Measurements from ENCODE around the gene CISH.

The CISH gene

GRCh38 chr3:50611464-50612233 lies at the start of gene CISH:
Gene CISH (minus strand): TSS chr3:50611774. CDS start chr3:50611650, 124 bp downstream.
- peak; percentile 98 for DNase-seq (ENCODE audit: low read depth in 1 of 2, low spot score in 1 of 2)

DNA sequence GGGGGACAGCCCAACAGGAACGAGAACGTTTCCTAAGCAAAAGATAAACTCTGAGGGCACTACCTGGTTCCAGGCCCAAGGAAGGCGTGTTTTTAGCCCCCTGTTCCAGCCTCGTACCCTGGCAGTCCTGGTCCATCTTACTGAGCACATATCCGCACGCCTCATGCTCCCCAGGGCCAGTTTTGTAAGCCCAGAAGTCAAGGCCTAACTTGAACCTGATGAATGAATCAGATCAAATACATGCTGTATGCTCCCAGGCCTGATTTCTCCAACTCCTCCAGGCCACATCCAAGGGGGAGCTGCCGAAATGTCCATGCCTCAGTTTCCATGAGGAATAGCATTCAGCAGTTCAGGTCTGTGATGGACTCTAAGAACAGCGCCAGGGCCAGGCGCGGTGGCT lies 48.8 kb upstream of the CISH start:
- no peak for DNase-seq (ENCODE audit: low read depth in 1 of 2, low spot score in 1 of 2)

GRCh38 chr3:50658831-50659230 lies 47.3 kb upstream of the CISH start:
- no peak for DNase-seq (ENCODE audit: low read depth in 1 of 2, low spot score in 1 of 2)

DNA sequence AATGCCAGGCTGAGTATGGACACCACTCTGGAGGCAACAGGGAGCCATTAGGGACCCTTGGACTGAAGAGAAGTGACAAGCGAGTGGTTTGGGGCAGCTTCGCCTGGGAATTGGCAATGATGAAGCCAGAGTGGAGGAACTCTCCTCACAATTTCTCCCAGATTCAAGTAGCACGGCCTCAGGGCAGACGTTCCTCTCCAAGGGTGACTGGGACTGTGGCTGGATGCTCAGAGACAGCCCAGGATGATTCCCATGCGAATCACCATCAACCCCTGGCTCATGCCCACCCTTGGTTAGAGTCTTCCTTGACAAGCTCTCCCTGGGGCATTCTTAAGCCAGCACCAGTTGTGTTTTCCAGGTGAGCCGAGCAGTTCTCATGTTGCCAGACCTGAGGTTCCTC lies 46.8 kb upstream of the CISH start:
- DNase-seq (ENCODE audit: low read depth in 1 of 2, low spot score in 1 of 2): no peak

DNA sequence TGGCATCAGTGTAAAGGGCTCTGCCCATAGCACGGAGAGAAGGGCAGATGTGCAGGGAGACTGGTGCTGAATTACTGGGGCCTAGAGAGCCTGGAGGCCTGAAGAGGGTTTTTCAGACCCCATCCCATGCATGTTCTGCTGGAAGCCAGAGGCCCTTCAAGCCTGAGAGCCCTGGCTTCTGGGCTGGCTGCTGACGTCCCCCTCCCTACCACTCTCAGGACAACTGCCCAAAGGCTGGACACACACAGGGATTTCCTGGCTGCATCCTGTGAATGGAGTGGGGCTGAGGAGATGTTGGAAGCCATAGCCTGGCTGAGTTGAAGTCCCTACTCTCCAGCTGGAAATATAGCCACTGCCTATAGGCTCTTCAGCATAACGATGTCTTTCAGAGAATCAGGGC lies 46.2 kb upstream of the CISH start:
- DNase-seq (ENCODE audit: low read depth in 1 of 2, low spot score in 1 of 2): no peak

GRCh38 chr3:50657407-50657806 lies 45.8 kb upstream of the CISH start:
- DNase-seq (ENCODE audit: low read depth in 1 of 2, low spot score in 1 of 2): no peak

- DNase-seq (ENCODE audit: low read depth in 1 of 2, low spot score in 1 of 2): no peak
These were observed 45.0 kb upstream of the CISH start for GRCh38 chr3:50656417-50657195.

DNA sequence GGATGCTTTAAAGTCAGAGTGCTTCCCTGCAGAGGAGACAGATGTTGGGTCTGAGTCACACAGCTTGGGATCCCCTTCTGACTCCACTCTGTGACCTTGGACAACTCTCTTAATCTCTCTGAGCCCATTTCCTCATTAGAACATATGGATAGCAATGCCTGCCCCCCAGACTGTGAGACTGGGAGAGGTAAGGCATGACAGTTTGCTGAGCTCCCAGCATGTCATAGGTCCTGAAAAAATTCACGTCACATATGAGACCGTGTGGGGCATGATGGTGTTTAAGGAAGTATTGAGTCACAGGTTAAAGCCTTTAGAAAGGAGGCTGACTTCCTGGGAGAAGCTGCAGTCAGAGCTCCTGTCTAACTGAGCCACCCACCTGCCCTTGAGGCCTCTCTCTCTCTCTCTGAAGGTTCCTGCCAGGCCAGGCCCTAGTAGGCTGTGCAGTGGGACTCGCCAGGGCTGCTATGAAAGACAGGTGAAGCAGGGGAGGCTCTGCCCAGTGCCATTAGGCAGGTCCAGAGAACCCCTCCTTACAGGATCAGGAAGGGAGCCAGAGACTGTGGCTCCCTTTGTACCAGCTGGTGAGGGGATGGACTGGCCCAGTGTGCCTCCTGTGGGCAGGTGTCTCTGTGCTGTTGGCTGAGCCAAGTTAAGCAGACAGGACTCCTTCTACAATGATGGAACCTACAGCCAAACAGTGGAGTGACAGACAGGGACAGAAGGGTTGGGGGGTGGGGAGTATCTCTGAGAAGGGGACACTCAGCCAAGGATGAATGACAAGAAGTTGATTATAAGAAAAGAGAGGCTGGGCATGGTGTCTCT lies 43.6 kb upstream of the CISH start:
- no peak for DNase-seq (ENCODE audit: low read depth in 1 of 2, low spot score in 1 of 2)

DNA sequence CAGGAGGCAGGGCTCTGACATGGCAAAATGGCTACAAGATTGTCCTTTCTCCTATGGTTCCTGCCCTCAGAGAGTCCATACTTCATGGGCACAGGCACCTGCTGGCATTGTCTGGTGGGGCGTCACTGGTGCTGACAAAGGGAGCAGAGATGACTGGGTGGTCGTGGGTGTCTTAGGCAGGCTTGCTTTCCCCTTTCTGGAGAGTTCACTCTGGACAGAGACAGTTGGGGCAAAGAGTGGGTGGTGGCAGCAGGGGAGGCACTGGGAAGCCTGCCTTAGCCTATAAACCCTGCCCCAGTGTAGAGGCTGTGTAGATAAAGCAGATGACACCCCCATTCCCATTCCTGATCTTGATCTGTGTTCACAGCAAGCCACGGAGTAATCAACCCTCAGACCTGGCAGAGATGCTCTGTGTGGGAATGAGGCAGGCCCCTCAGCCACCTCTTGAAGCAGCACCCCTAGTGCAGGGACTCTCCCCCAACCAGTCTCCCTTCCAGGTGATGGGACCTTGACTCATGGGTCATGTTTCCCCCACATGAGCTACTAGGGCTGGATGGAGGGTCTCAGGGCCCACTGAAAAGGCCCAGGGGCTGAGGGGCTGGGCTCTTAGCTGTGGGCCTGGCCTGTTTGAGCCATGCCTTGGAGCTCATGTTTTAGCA lies 42.5 kb upstream of the CISH start:
- no peak for DNase-seq (ENCODE audit: low read depth in 1 of 2, low spot score in 1 of 2)

DNA sequence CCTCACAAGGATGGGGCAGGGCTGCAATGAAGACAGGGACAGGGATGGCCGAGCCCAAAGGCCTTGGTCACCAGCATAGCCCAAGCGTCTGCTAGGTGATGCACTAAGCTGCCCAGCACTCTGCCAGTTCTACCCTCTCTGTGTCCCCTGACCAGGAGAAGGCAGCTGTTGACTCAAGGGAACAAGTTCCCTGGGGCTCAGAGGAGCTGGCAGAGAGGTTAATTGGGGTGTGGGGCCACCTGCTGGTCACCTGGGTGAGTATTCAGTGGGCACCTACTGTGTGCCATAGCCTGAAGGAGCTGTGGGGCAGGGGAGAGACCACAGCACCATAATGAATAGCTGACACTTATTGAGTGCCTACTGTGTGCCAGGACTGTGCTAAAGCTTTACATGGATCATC lies 41.1 kb upstream of the CISH start:
- DNase-seq (ENCODE audit: low read depth in 1 of 2, low spot score in 1 of 2): peak; percentile 27 to 34

DNA sequence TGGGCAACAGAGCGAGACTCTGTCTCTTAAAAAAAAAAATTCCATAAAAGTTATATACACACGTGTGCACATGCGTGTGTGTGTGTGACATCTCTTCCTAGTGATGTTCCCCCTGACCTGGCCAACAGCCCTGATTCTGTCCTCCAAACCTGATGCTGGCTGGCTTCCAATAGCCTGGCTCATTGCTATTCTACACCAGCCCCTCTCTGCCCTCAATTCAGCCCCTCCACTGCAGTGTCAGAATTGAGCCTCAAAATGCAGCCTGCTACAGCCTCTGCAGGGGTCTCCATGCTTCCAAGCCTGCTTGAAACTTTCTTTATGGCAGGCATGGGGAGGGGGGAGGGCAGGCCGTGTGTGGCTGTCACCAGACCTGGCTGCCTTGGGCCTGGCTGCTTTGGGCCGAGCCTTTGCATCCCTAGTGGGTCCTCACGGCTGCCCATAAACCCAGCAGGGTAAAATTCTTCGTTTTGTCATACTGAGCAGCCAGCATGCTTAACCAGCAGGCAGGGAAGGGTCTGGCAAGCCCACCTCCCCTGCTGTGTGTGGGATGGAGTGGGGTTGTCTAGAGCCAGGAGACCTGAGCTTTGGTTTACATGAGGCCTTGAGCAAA lies 40.5 kb upstream of the CISH start:
- DNase-seq (ENCODE audit: low read depth in 1 of 2, low spot score in 1 of 2): no peak

- DNase-seq (ENCODE audit: low read depth in 1 of 2, low spot score in 1 of 2): no peak
These were observed 39.9 kb upstream of the CISH start for GRCh38 chr3:50651445-50651844.

- DNase-seq (ENCODE audit: low read depth in 1 of 2, low spot score in 1 of 2): no peak
These were observed 38.4 kb upstream of the CISH start for GRCh38 chr3:50650018-50650417.

- DNase-seq (ENCODE audit: low read depth in 1 of 2, low spot score in 1 of 2): no peak
These were observed 37.9 kb upstream of the CISH start for GRCh38 chr3:50649451-50649931.

GRCh38 chr3:50648944-50649343 lies 37.4 kb upstream of the CISH start:
- no peak for DNase-seq (ENCODE audit: low read depth in 1 of 2, low spot score in 1 of 2)

- DNase-seq (ENCODE audit: low read depth in 1 of 2, low spot score in 1 of 2): no peak
These were observed 36.7 kb upstream of the CISH start for GRCh38 chr3:50648313-50648712.

- no peak for DNase-seq (ENCODE audit: low read depth in 1 of 2, low spot score in 1 of 2)
These were observed 33.8 kb upstream of the CISH start for GRCh38 chr3:50645378-50645777.

DNA sequence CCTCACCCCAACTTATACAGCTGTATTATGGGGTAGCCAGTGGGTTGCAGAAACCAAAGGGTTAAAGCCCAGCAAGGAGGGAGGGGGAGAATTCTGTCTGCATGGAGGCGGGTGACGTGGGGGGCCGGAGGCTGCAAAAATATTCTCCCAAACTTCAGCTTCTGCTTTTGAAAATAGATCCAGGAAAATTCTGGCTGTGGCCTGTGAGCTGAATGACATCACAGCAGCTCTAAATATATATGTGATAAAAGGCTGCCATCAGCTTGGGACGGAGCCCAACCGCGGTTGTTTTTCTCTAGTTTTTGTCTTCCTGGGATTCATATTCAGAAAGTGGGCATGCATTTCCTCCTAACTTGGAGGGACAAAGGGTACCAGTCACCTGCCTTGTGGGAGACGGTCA lies 33.0 kb upstream of the CISH start:
- no peak for DNase-seq (ENCODE audit: low read depth in 1 of 2, low spot score in 1 of 2)

GRCh38 chr3:50642382-50642781 lies 30.8 kb upstream of the CISH start:
- DNase-seq (ENCODE audit: low read depth in 1 of 2, low spot score in 1 of 2): no peak

GRCh38 chr3:50639055-50639494 lies 27.5 kb upstream of the CISH start:
- no peak for DNase-seq (ENCODE audit: low read depth in 1 of 2, low spot score in 1 of 2)

- no peak for DNase-seq (ENCODE audit: low read depth in 1 of 2, low spot score in 1 of 2)
These were observed 26.4 kb upstream of the CISH start for GRCh38 chr3:50637945-50638344.
